ENCODE measurements around the gene RBM46.

Gene RBM46, protein sequence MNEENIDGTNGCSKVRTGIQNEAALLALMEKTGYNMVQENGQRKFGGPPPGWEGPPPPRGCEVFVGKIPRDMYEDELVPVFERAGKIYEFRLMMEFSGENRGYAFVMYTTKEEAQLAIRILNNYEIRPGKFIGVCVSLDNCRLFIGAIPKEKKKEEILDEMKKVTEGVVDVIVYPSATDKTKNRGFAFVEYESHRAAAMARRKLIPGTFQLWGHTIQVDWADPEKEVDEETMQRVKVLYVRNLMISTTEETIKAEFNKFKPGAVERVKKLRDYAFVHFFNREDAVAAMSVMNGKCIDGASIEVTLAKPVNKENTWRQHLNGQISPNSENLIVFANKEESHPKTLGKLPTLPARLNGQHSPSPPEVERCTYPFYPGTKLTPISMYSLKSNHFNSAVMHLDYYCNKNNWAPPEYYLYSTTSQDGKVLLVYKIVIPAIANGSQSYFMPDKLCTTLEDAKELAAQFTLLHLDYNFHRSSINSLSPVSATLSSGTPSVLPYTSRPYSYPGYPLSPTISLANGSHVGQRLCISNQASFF

DNA sequence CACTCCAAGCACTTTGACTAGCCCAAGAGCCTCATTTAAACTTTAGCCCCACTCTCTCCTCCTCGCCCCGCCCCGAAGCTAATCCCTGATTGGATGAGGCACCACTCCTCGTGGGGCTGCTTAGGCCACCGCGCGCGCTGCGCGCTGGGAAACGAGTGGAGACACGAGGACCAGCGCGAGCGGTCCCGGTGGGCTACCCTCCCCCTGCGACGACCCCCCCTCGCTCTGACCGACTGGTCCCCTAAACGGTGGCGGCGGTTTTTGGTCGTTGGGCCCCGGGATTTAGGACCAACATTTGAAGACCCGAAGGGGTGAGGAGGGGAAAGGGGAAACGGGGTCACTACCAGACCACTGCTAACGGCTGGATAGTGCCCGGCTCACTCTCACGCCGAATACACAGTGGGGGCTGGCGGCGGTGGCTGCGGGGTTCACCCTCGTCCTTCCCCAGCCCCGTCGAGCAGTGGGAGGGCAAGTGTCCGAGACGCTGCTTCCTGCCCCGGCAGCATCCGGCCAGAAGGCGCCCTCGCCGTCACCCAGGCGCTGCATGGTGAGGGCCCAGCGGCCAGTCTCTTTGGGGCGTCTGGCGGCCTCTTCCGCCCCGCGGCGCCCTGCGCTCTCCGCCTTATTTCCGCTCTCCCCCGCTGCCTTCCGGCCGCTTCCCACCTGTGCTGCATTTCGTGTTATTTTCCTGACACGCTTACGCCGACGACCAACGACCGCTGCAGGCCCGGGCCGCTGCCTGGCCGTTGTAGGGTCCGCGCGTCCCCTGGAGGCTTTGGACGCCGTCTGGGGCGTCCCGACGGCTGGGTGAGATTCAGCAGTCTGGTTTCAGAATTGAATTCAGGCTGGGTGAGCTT, at the start of gene RBM46:
Gene RBM46 (plus strand): TSS at position 147 of the 857 bp plus-strand sequence. CDS start 15,481 bp downstream, outside the sequence.
- no peak for DNase-seq (ENCODE audit: low read depth, low spot score)

- no peak for DNase-seq (ENCODE audit: low read depth, low spot score)
Observed at GRCh38 chr4:154731756-154732155, 49.3 kb upstream of the RBM46 start.

- DNase-seq (ENCODE audit: low read depth, low spot score), result no peak
Observed at GRCh38 chr4:154732669-154733068, 48.4 kb upstream of the RBM46 start.

- DNase-seq (ENCODE audit: low read depth, low spot score), result no peak
Observed at GRCh38 chr4:154736770-154737169, 44.3 kb upstream of the RBM46 start.

DNA sequence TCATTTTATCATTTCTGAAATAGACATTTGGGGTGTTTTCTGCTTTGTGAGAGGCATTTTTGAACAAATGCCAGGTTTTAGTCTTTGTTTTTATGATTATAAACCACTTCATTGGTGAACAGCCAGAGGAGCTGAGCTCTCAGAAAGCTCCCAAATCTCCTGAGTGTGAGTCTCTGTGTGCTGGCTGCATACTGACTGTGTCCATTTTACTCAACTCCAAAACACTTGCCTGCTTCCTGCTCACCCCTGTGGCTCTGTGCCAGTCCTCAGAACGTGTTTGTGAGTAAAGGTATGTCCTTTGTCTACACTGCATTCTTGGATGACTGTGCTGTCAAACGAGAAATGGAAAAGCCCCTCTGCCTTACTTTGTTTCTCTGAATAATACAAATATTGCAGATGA, 42.6 kb upstream of the RBM46 start:
- DNase-seq (ENCODE audit: low read depth, low spot score), result no peak

GRCh38 chr4:154739111-154739510, 42.0 kb upstream of the RBM46 start:
- DNase-seq (ENCODE audit: low read depth, low spot score), result no peak

DNA sequence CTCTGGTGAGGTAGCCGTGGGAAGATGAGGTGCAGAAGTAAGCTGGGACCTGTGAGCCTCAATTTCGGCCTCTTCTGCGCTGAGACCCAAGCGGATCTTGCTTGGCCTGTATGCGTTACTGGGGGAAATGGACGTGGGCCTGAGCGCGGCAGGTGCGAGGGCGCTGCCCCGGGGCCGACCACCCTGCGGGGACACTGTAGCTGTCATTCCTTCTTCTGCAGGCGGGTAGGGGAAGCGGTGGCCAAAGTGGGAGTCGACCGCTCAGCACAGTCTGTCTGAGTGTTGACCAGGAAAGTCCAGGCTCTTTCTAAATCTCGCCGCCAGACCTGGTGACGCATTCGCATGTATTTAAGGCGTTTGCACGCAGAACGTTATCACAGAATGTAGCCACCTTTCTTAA, 40.6 kb upstream of the RBM46 start:
- no peak for DNase-seq (ENCODE audit: low read depth, low spot score)

DNA sequence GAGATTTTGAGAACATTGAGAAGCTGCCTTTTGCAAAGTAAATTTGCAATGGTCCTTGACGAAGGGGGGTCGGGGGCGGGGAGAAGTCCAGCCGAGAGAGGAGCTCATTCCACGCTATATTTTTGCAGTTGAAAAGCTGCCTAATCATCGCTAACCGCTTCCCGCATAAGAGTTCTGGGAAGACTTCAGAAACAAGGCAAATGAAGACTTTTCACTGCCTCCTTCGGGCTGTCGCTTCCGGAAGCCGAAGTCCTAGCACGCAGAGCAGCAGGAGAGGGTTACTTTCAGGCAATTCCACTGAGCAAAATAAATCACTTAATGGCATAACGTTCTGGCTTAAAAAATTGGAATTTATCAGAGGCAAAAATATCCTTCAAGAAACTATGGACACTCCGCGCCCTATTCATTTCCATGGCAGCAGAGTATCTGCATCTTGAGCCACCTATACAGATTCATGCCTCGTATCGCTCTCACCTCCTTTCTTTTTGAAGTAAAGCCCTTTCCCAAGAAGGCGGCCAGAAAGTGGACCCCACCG, 39.9 kb upstream of the RBM46 start:
- no peak for DNase-seq (ENCODE audit: low read depth, low spot score)

- no peak for DNase-seq (ENCODE audit: low read depth, low spot score)
Observed at GRCh38 chr4:154741922-154742850, 38.9 kb upstream of the RBM46 start.

GRCh38 chr4:154743683-154744340, 37.3 kb upstream of the RBM46 start, which contains the start of gene LRAT:
Gene LRAT, plus strand, starts transcription at chr4:154744000. Its CDS starts 327 bp downstream, at chr4:154744327.
- no peak for DNase-seq (ENCODE audit: low read depth, low spot score)

- DNase-seq (ENCODE audit: low read depth, low spot score), result no peak
Observed at GRCh38 chr4:154744341-154744926, 36.6 kb upstream of the RBM46 start.

GRCh38 chr4:154757713-154758112, 23.4 kb upstream of the RBM46 start:
- DNase-seq (ENCODE audit: low read depth, low spot score), result no peak

DNA sequence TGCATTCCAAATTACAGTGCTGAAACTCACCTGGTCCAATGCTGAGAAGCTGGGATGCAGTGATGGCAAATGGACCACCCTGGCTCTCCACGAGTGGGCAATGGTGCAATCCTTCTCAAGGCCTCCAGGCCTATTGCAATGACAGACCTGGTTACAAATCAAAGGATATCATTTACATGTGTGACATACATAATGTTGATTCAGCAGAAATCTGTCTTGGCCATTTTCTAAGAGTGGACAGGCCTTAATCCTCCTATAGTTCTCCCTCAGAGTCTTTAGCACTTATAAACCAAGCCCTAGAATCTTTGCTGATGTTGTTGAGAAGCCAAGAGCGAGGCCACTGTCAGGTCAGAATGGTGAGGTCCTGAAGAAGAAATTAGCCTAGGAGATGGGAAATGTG, 20.2 kb upstream of the RBM46 start:
- DNase-seq (ENCODE audit: low read depth, low spot score), result no peak

DNA sequence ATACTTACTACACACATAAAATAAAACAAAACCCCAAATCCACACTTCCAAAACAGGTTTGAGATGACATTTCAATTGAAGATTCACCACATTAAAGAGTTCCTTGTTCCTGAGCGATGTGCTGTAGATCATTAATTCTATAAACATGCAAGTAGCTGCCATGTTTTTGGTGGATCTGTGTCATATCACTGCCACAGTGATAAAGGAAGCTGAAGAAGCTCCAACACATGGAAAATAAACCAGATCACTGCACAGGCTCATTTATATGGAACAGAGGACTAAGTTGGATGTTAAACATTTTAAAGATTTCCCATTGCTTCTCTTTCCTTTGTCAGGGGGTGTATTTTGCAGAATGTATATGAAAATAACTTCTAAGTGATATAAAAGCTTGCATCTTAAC, 2.8 kb upstream of the RBM46 start:
- no peak for DNase-seq (ENCODE audit: low read depth, low spot score)

DNA sequence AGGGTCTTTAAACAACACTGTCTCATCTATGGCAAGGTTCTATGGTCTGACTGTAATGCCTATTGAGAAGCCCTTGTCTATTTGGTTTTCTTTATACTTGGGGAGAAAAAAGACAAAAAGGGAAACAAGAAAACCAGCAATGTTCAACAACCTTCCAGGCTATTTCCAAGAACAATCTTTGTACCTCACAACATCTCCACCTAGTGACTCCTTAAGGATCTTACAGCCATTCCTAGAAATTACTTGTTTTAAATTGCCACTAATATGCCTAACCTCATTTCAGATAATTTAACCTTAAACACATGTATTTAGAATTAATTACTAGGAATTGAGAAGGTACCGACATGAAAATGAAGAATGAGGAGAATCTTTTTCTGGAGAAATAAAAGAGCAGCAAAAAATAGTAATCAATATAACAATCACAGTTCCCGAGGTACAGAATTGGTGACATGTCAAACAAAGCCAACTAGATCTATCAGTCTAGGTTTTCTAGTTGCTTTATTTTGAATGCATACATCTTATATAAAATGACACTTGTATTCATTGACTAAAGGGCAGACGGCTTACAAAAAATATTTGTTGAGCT, 1.6 kb upstream of the RBM46 start:
- DNase-seq (ENCODE audit: low read depth, low spot score), result no peak

DNA sequence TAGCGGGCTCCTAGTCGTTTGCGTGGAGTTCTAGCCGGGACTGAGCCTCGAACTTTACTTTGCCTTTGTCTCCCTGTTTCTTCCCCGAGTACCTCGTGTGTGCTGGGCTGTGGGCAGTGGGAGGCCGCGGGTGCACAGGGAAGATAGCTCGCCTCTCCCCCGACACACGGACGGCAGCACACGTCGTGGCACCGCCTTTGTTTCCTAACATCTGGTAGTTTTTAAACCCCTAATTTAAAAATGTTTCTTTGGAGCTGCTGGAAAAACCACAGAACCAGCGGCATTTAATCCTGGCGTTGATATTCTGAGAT, 866 bp downstream of the RBM46 start:
- no peak for DNase-seq (ENCODE audit: low read depth, low spot score)

GRCh38 chr4:154807042-154807630, 26.1 kb downstream of the RBM46 start:
- DNase-seq (ENCODE audit: low read depth, low spot score), result peak; percentile 13

GRCh38 chr4:154818230-154818629, 37.2 kb downstream of the RBM46 start:
- no peak for DNase-seq (ENCODE audit: low read depth, low spot score)

- DNase-seq (ENCODE audit: low read depth, low spot score), result peak; percentile 30
Observed at GRCh38 chr4:154822775-154823174, 41.7 kb downstream of the RBM46 start.

Data from brain pericyte (primary cell).